Pulmonary artery endothelial cell (primary cell): ENCODE data around the gene RGS10. TPM values are rescaled to one million over a fixed set of nuclear protein-coding genes. Genes with fewer than 3 reads are reported as not detected.
"Not testable (repeated sequence)": the region's sequence is repeated elsewhere in the genome, so short reads cannot be mapped to it uniquely, and the experiment has no call there.

Source experiments
- DNase-seq: peaks from one replicate; pipeline ENCODE4 v3.0.0-alpha.2; 2011; ENCODE audit warnings: low read depth, low spot score
- total RNA-seq: library from RNA; depleted of rRNA; stranded (reverse); fragments of >200 nt; gene quantifications from 2 replicates; pipeline ENCODE4 v1.2.3, GENCODE V29; 2014

RGS10 gene
- total RNA-seq, 1 donor from 2014 or later = 29.6 TPM

DNA sequence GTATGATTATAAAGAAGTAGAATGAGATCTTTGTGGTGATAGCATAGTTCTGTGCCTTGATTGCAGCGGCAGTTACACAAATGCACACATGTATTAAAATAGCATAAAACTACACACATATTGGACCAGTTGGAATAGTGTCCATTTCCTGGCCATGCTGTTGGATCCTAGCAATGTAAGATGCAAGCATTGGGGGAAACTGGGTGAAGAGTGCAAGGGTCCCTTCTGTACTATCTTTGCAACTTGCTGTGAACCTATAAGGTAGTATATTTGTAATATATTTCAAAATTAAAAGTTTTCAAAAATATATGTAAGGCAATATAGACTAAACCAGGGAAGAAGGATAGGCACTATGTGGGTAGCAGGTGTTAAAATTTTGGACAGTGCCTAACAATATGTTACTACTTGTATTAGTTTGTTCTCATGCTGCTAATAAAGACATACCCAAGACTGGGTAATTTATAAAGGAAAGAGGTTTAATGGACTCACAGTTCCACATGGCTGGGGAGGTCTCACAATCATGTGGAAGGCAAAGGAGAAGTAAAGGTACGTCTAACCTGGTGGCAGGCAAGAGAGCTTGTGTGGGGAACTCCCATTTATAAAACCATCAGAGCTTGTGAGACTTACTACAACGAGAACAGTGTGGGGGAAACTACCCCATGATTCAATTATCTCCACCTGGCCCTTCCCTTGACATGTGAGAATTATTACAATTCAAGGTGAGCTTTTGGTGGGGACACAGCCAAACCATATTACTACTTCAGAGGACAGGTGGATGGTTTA lies 71.4 kb downstream of the RGS10 start:
- DNase-seq = no peak

DNA sequence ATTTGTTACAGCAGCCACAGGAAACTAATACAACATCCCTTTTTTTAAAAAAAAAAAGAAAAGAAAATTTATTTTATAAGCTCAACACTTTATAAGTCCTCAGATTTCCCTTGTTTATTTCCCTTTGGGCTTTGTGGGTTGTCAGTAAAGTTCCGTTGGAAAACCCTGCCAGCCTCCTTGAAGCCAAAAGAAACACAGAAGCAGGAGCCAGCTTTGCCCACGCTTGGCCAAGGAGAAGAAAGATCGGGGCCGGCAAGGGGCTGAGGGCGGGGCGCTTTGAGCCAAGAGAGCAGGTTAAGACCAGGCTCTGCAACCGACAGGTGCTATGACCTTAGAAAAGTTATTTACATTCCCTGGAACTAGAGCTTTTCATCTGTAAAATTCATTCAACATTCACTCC lies 72.7 kb downstream of the RGS10 start:
- DNase-seq = no peak

- DNase-seq = no peak
These were observed 73.2 kb downstream of the RGS10 start for GRCh38 chr10:119469325-119469707.

GRCh38 chr10:119468542-119469324 lies 73.8 kb downstream of the RGS10 start:
- no peak for DNase-seq

DNA sequence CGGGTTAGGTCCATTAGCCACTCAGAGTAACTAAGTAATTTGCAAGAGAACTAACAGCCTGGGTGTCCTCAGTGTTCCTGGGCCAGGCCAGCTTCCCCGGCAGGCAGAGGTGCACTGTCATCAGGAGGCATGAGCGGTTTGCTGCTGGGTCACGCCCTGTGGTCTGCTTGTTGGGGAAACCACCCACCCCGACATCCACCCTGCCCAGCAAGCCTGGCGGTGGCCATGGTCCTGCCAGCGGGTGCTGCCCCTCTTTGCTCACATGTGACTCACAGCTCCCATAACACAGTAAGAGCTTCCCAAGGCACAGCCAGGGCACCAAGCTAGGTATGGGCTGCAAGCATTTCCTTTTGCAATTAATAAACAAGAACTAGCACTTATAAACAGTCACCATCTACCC lies 75.9 kb downstream of the RGS10 start:
- no peak for DNase-seq

DNA sequence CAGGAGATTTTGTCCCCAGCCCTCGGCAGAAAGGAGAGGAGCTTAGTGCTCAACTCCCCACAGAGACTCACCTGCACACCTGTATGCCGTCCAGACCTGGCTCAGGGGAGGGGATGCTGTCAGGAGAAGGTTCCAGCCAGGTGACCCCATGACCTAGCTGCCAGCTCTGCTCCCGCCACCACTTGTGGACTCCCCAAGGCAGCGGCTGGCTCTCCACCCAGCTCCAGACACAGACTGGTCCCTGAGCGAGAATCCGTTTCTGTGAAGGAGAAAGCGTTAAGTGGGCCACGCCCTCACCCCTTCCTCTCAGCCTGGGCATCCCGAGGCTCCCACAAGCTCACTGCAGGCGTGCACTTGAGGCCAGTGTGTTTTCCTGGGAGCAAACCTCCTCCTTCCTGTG lies 76.4 kb downstream of the RGS10 start:
- no peak for DNase-seq

DNA sequence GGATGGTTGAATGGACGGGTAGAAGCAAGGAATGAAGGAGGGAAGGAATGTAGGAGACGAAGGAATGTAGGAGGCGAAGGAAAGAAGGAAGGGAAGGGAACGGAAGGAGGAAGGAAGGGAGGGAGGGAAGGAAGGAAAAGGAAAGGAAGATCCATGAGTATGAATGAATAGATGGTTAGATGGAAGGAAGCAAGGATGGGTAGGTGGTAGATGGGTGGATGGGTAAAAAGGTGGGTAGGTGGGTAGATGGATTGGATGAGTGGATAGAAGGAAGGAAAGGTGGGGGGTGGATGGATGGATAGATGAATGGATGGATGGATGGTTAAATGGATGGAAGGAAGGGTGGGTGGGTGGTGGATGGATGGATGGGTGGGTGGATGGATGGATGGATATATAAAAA lies 77.4 kb downstream of the RGS10 start:
- no peak for DNase-seq

- not testable (repeated sequence) for DNase-seq
These were observed 79.3 kb downstream of the RGS10 start for GRCh38 chr10:119463195-119463594.

DNA sequence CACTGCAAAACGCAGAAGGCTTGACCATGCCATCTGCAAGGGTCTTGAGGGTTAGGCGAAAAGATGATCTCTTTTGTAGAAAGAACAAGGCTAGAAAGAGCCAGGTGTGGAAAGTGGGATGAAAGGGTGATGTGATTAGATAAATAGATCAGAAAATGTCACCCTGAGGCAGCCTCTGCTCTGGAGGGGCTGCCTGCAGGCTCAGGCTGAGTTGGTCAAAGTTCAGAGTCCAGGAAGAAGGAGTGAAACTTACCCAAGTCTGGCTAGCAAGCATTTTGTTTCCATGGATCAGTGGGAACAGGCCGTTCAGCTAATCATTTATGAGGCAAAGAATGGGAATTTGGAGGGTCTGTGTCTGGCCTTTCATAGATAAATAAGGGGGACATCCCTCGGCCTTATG lies 79.7 kb downstream of the RGS10 start:
- no peak for DNase-seq

- DNase-seq = no peak
These were observed 80.6 kb downstream of the RGS10 start for GRCh38 chr10:119461923-119462322.

- no peak for DNase-seq
These were observed 81.1 kb downstream of the RGS10 start for GRCh38 chr10:119461380-119461779.

- DNase-seq = no peak
These were observed 81.9 kb downstream of the RGS10 start for GRCh38 chr10:119460369-119461195.

- no peak for DNase-seq
These were observed 82.7 kb downstream of the RGS10 start for GRCh38 chr10:119459681-119460340.

DNA sequence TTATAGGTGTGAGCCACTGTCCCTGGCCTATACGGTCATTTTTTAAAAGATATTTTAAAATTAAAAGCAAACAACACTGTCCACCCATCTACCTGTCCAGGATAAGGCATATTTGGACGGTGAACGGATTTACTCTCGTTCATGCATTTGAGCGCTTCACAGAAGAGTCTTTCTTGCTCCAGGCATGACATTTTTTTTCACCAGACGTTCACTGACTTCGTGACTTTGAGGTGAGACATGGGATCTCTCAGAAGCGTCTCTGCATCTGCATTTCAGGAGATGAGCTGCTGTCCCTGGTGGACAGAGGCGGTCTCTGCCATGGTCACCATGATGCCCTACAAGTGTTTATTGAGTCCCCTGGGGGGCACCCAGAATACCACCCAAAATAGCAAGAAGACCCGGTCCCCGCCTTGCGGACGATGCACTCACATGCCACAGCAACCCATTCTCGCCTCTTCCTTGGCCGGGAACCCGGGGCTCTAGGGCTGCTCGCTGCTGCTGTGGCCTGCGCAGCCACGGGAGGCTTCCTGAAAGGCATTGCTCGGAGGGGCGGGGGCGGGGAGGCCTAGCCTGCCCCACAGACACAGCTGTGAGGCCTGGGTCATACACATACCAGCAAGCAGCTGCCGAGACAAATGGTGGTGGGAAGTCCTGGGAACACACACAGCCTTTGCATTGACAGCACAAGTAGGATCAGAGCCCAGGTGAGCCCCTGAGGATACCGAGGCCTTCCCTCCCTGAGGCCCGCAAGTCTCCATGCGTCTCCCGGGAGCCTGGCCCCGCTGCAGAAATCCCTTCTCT lies 84.4 kb downstream of the RGS10 start:
- DNase-seq = no peak

GRCh38 chr10:119456435-119456810 lies 86.1 kb downstream of the RGS10 start:
- DNase-seq = no peak

DNA sequence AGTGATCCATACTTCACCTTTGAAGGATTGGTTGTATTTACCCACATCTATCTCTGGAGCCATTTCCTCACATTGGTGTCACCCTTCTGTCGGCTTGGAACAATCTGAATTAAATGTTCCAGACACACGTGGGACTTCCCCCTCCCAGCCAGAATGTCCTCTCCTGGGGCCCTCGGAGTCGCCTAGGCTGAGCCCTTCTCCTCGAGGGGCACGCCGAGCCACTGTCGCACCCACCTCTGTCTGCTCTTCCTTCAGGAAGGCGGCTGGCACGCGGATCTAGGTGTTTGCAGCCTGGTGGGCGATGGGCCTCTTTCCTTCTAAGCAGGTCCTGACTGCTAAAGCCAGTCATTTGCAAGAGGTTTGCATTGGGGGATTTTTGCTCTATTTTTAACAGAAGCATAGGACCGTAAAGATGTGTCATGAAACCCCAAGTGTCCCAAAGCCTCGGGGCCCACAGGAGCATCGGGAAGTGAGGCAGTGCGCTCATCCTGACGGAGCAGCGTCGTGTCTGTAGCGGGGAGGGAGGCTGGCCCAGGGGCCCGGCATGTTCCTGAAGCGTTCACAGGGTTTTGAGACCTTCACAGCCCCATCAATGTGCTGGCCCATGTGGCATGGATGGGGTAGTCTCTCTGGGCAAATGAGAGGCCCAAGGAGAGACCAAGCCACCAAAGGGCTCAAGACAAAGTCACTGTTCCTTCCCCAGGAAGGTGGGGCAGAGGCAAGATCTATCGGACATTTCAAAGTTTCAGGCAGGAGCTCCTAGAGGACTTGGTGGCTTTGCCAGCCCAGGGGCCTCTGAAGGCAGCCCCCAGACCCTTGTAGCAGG lies 86.7 kb downstream of the RGS10 start:
- DNase-seq = no peak

DNA sequence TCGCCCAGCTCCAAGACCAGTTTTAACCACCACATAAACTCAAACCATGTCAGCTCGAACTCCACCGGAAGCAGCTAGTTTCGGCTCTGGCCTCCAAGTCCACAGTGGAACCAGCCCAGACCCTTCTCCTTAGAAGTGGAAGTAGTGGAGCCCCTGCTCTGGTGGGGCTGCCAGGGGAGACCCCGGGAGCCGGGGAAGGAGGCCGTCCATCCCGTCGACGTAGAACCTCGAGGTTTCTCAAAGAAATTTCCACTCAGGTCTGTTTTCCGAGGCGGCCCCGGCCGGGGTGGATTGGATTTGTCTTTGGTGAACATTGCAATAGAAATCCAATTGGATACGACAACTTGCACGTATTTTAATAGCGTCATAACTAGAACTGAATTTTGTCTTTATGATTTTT lies 87.5 kb downstream of the RGS10 start:
- DNase-seq = no peak

DNA sequence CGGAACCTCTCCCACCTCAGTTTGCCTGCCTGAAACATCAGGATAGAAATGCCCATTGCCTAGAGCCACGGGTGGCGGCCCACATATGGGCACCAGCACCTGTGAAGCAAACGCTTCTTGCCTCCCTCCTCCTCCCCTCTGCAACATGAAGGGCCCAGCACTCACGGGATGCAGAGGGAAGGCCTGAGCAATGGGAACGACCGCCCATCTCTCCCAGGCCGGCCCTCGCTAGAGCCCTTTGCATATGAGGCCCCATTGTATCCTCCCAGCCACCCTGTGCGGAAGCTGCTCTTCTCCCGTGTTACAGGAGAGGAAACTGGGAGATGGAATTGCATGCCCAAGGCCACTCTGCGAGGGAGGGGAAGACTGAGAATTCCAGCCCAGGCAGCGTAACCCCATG lies 88.2 kb downstream of the RGS10 start:
- DNase-seq = no peak

GRCh38 chr10:119453313-119453712 lies 89.2 kb downstream of the RGS10 start:
- DNase-seq = no peak

- DNase-seq = no peak
These were observed 90.1 kb downstream of the RGS10 start for GRCh38 chr10:119452396-119452795.
